Measurements from ENCODE around the gene B4GALT6. TPM values are rescaled to one million over a fixed set of nuclear protein-coding genes. Genes with fewer than 3 reads are reported as not detected.

Gene B4GALT6
- total and polyA plus RNA-seq, 2 of the 8 experiments (the other 6 are each of a cell fraction or from before 2014, with no cell fraction given), result 6.3 to 41.5 TPM

DNA sequence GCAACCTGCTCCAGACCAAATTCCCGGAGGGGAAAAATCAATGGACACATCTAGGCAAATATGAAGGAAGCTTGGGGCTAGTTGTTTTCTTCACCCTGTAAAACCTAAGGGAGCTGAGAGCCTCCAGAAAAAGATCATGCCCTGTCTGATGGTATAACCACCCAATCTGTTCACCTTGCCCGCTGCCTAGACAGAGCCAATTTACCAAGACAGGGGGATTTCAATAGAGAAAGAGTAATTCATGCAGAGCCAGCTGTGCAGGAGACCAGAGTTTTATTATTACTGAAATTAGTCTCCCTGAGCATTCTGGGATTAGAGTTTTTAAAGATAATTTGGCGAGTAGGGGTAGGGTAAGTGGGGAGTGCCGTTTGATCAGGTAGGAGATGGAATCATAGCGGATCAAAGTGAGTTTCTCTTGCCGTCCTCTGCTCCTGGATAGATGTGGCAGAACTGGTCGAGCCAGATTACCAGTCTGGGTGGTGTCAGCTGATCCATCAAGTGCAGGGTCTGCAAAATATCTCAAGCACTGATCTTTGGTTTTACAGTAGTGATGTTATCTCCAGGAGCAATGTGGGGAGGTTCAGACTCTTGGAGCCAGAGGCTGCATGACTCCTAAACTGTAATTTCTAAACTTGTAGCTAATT is 35.1 kb upstream of the B4GALT6 start:
- FAIRE-seq, result no peak
- Histone ChIP-seq H4K91ac (replicated peaks; ENCODE audit: insufficient read length, low read length) (no peak overlapping the region), H3K4me3 (ENCODE audit: extremely low read depth in 1 of 4, insufficient read depth in 2 of 4, low read depth in 3 of 4, low read length in 4 of 4) (no peak overlapping the region), H3K4me2 (ENCODE audit: insufficient read depth in 1 of 2, low read depth in 2 of 2, low read length in 2 of 2) (no peak overlapping the region), H3K23me2 (ENCODE audit: low read depth, low read length) (no peaks in the 10 kb centered on the region), H3K9me3 (ENCODE audit: insufficient read depth in 2 of 2, low read depth in 1 of 2, low read length in 1 of 2) (no peaks in the 10 kb centered on the region), H4K5ac (ENCODE audit: insufficient read length, low read depth, low read length) (no peak overlapping the region), H2BK5ac (ENCODE audit: low read depth, low read length) (no peak overlapping the region), H3K9ac (replicated peaks in 1 of 4; ENCODE audit: extremely low read depth in 1 of 4, low read depth in 3 of 4, low read length in 3 of 4) (no peak overlapping the region), H2BK120ac (replicated peaks; ENCODE audit: low read depth, low read length) (no peak overlapping the region), H3K56ac (replicated peaks; ENCODE audit: insufficient read length, low read depth, low read length) (no peak overlapping the region), H2BK20ac (ENCODE audit: low read length) (no peak overlapping the region), H3K23ac (ENCODE audit: insufficient read length) (no peak overlapping the region), H3K4ac (replicated peaks; ENCODE audit: insufficient read length, low read depth, low read length) (no peak overlapping the region), H3K27ac (ENCODE audit: low read depth, low read length) (no peak overlapping the region), H2AK5ac (ENCODE audit: low read depth, low read length) (no peak overlapping the region), H4K8ac (ENCODE audit: extremely low read depth, insufficient read depth, low read length) (no peak overlapping the region), H3K36me3 (ENCODE audit: control insufficient read depth in 2 of 4, insufficient read depth in 4 of 4, low read length in 3 of 4) (no peaks in the 10 kb centered on the region), H4K20me1 (replicated peaks in 1 of 2; ENCODE audit: control insufficient read depth in 1 of 2, insufficient read depth in 2 of 2, low read length in 2 of 2) (no peaks in the 10 kb centered on the region), H2AFZ (ENCODE audit: low read length) (no peak overlapping the region), H3K79me2 (ENCODE audit: control insufficient read depth in 1 of 2, insufficient read depth in 2 of 2, low read length in 2 of 2) (no peaks in the 10 kb centered on the region), H3K18ac (ENCODE audit: extremely low read depth, low read length) (no peak overlapping the region), H3K4me1 (replicated peaks in 1 of 4; ENCODE audit: control insufficient read depth in 3 of 4, insufficient read depth in 4 of 4, low read length in 3 of 4) (no peaks in the 10 kb centered on the region), H2BK12ac (ENCODE audit: low read depth, low read length) (no peak overlapping the region), H3K27me3 (replicated peaks in 1 of 4; ENCODE audit: control insufficient read depth in 3 of 4, extremely low read depth in 1 of 4, insufficient read depth in 3 of 4, low read length in 3 of 4) (no peaks in the 10 kb centered on the region), H3K14ac (ENCODE audit: insufficient read length) (no peak overlapping the region), H3K79me1 (ENCODE audit: low read depth, low read length) (no peaks in the 10 kb centered on the region), H2BK15ac (ENCODE audit: low read length) (no peak overlapping the region)
- POLR2A ChIA-PET (ENCODE audit: partially characterized antibody), result interaction anchor here (0.9 to 1.5 kb wide), 3 partner anchors 33 to 42 kb away, joined by 4 to 5 read pairs (median 4); partner anchors contain the start of gene B4GALT6
- WGBS, 2 experiments (ENCODE audit: extremely low coverage in 1 of 2, insufficient coverage in 1 of 2, insufficient read length in 1 of 2, insufficient replicate concordance in 2 of 2, low coverage in 1 of 2, low lambda C conversion rate in 2 of 2, missing lambda C conversion rate in 1 of 2), result 86 to 100% methylated on average over 2 to 7 of the region's 7 CpGs
- no peak for DNase-seq (ENCODE audit: low read depth in 1 of 2, low spot score in 2 of 2)
- CTCF ChIA-PET (ENCODE audit: partially characterized antibody), result interaction anchor here (0.6 to 7.7 kb wide), 13 partner anchors 8 to 522 kb away, joined by 3 to 88 read pairs (median 5); no protein-coding TSS in a partner anchor
- no peak for TF ChIP-seq TAF7 (optimal IDR thresholded peaks at IDR 0.05; ENCODE audit: borderline replicate concordance, low read depth, low read length)
- no peak for TF ChIP-seq SP1 (IDR thresholded peaks at IDR 0.05; ENCODE audit: low read depth, low read length)
- no peak for TF ChIP-seq CREB1 (IDR thresholded peaks at IDR 0.05)
- no peak for TF ChIP-seq JUN (IDR thresholded peaks at IDR 0.05; ENCODE audit: low read depth, low read length)
- TF ChIP-seq RFX5 (IDR thresholded peaks at IDR 0.05; ENCODE audit: borderline replicate concordance, low read depth, low read length), result no peak
- TF ChIP-seq ZNF274 (IDR thresholded peaks at IDR 0.05; ENCODE audit: borderline replicate concordance, extremely low read depth, low read length), result no peak
- TF ChIP-seq HDAC6 (IDR thresholded peaks at IDR 0.05; ENCODE audit: low read depth, low read length), result no peak
- TF ChIP-seq SP4 (IDR thresholded peaks at IDR 0.05; ENCODE audit: low read length), result no peak
- TF ChIP-seq TCF12 (IDR thresholded peaks at IDR 0.05; ENCODE audit: low read depth, low read length), result no peak
- TF ChIP-seq GABPA (IDR thresholded peaks at IDR 0.05; ENCODE audit: borderline replicate concordance, insufficient read depth, low read length), result no peak
- no peak for TF ChIP-seq SUZ12 (IDR thresholded peaks at IDR 0.05; ENCODE audit: low read length)
- no peak for TF ChIP-seq PHF8 (conservative IDR thresholded peaks at IDR 0.05; ENCODE audit: low read depth, low read length)
- TF ChIP-seq TAF1 (IDR thresholded peaks at IDR 0.05; ENCODE audit: low read depth, low read length), result no peak

Measured in H1 (cell line).